Choroid plexus epithelial cell (primary cell): ENCODE measurements around the gene CFAP99.

Source experiments
- DNase-seq: peaks from one replicate; pipeline ENCODE4 v3.0.0-alpha.2; 2010; ENCODE audit warnings: low read depth
- H3K4me3 ChIP-seq: 2 replicates; pipeline ENCODE4 v1.5.1; 2011; ENCODE audit warnings: low read depth, mild to moderate bottlenecking, control low read depth, low read length, moderate library complexity
- CTCF ChIP-seq: conservative IDR thresholded peaks from 2 replicates; pipeline ENCODE4 v1.5.1; 2011; ENCODE audit warnings: low read depth, mild to moderate bottlenecking, control low read depth, inconsistent platforms, low read length, moderate library complexity

The CFAP99 gene

GRCh38 chr4:2443956-2444740 lies 25.4 kb downstream of the CFAP99 start:
- H3K4me3 ChIP-seq = no peak overlapping the region
- TF ChIP-seq CTCF = no peak
- DNase-seq = no peak

- TF ChIP-seq CTCF = no peak
Observed at GRCh38 chr4:2445130-2445529, 26.4 kb downstream of the CFAP99 start.

GRCh38 chr4:2445571-2445970 lies 26.8 kb downstream of the CFAP99 start:
- no peak overlapping the region for H3K4me3 ChIP-seq

More at GRCh38 chr4:2445130-2445529, 26.4 kb downstream of the CFAP99 start:
- DNase-seq = no peak
- H3K4me3 ChIP-seq = no peak overlapping the region

GRCh38 chr4:2446656-2447564 lies 28.2 kb downstream of the CFAP99 start:
- no peak for TF ChIP-seq CTCF

More at GRCh38 chr4:2445571-2445970, 26.8 kb downstream of the CFAP99 start:
- TF ChIP-seq CTCF = no peak
- DNase-seq = no peak

GRCh38 chr4:2448589-2448988 lies 29.8 kb downstream of the CFAP99 start:
- DNase-seq = no peak
- TF ChIP-seq CTCF = no peak

More at GRCh38 chr4:2446656-2447564, 28.2 kb downstream of the CFAP99 start:
- DNase-seq = no peak
- no peak overlapping the region for H3K4me3 ChIP-seq

GRCh38 chr4:2449051-2449450 lies 30.3 kb downstream of the CFAP99 start:
- no peak for DNase-seq
- no peak overlapping the region for H3K4me3 ChIP-seq
- TF ChIP-seq CTCF = no peak

More at GRCh38 chr4:2448589-2448988, 29.8 kb downstream of the CFAP99 start:
- no peak overlapping the region for H3K4me3 ChIP-seq
